WTC11 (cell line): ENCODE measurements around the gene ITGA8. TPM values are rescaled to one million over a fixed set of nuclear protein-coding genes. Genes with fewer than 3 reads are reported as not detected.

Source experiments
- ATAC-seq: fragments of 200-7000 bp; cut with Tn5 transposase; 2 replicates; pipeline ENCODE4 v1.10.0; 2021; ENCODE audit warnings: mild to moderate bottlenecking, moderate library complexity
- CTCF ChIA-PET: fragments of 300-600 bp; sonication (Branson Sonifier 250); formaldehyde crosslinking; loops from one replicate; lab custom pipeline; 2021; ENCODE audit warnings: antibody characterized with exemption; lab: Charles Lee
- POLR2A ChIA-PET: fragments of 350-600 bp; sonication (Branson Sonifier 250); formaldehyde crosslinking; loops from one replicate; lab custom pipeline; 2021; ENCODE audit warnings: antibody characterized with exemption; lab: Charles Lee
- DNase-seq: peaks from one replicate; pipeline ENCODE4 v3.0.0; 2021; ENCODE audit warnings: low spot score
- H3K27ac Mint-ChIP-seq: 2 replicates; pipeline ENCODE4 v1.8.0; 2021; ENCODE audit warnings: mixed read lengths
- H3K27me3 Mint-ChIP-seq: 2 replicates; pipeline ENCODE4 v1.8.0; 2021; ENCODE audit warnings: low read depth, mild to moderate bottlenecking, moderate library complexity, mixed read lengths
- H3K36me3 Mint-ChIP-seq: 2 replicates; pipeline ENCODE4 v1.8.0; 2021; ENCODE audit warnings: mixed read lengths
- H3K4me1 Mint-ChIP-seq: 2 replicates; pipeline ENCODE4 v1.8.0; 2022; ENCODE audit warnings: mixed read lengths
- H3K4me3 Mint-ChIP-seq: 2 replicates; pipeline ENCODE4 v1.8.0; 2021; ENCODE audit warnings: mild to moderate bottlenecking, moderate library complexity, mixed read lengths
- H3K9me3 Mint-ChIP-seq: 2 replicates; pipeline ENCODE4 v1.8.0; 2021; ENCODE audit warnings: mixed read lengths
- E2F5 ChIP-seq: sonication (generic); formaldehyde crosslinking; IDR thresholded peaks from 2 replicates; pipeline ENCODE4 v1.8.1; 2022; ENCODE audit warnings: mild to moderate bottlenecking, moderate library complexity, missing genetic modification reagents
- FOXP1 ChIP-seq: sonication (generic); formaldehyde crosslinking; IDR thresholded peaks from 2 replicates; pipeline ENCODE4 v1.8.0; 2022; ENCODE audit warnings: missing genetic modification reagents, mild to moderate bottlenecking, moderate library complexity, borderline replicate concordance
- FOXP4 ChIP-seq: sonication (generic); formaldehyde crosslinking; IDR thresholded peaks from 2 replicates; pipeline ENCODE4 v1.8.0; 2022; ENCODE audit warnings: mild to moderate bottlenecking, missing genetic modification reagents
- GTF2I ChIP-seq: fragments of 250-450 bp; sonication (Bioruptor Pico); conservative IDR thresholded peaks from 2 replicates; pipeline ENCODE4 v1.4.0; 2021; ENCODE audit warnings: mild to moderate bottlenecking
- IRF1 ChIP-seq: sonication (generic); formaldehyde crosslinking; IDR thresholded peaks from 2 replicates; pipeline ENCODE4 v1.8.0; 2023; ENCODE audit warnings: missing genetic modification reagents
- JAZF1 ChIP-seq: fragments of 250-450 bp; sonication (Bioruptor Pico); IDR thresholded peaks from 2 replicates; pipeline ENCODE4 v1.9.0; 2021; ENCODE audit warnings: moderate library complexity, mild to moderate bottlenecking, inconsistent platforms
- JUN ChIP-seq: sonication (generic); formaldehyde crosslinking; IDR thresholded peaks from 2 replicates; pipeline ENCODE4 v1.8.0; 2023; ENCODE audit warnings: mild to moderate bottlenecking, missing genetic modification reagents
- KAT7 ChIP-seq: sonication (generic); formaldehyde crosslinking; IDR thresholded peaks from 2 replicates; pipeline ENCODE4 v1.8.1; 2023; ENCODE audit warnings: missing genetic modification reagents, mild to moderate bottlenecking, borderline replicate concordance
- MLX ChIP-seq: sonication (generic); formaldehyde crosslinking; IDR thresholded peaks from 2 replicates; pipeline ENCODE4 v1.8.1; 2023; ENCODE audit warnings: mild to moderate bottlenecking, missing genetic modification reagents, moderate library complexity
- MYBL2 ChIP-seq: sonication (generic); formaldehyde crosslinking; IDR thresholded peaks from 2 replicates; pipeline ENCODE4 v1.8.1; 2023; ENCODE audit warnings: mild to moderate bottlenecking, moderate library complexity, missing genetic modification reagents
- NFYB ChIP-seq: sonication (generic); formaldehyde crosslinking; conservative IDR thresholded peaks from 2 replicates; pipeline ENCODE4 v1.8.0; 2022; ENCODE audit warnings: low read depth, missing genetic modification reagents
- NR1H2 ChIP-seq: sonication (generic); formaldehyde crosslinking; IDR thresholded peaks from 2 replicates; pipeline ENCODE4 v1.9.0; 2021; ENCODE audit warnings: mild to moderate bottlenecking, moderate library complexity, missing genetic modification reagents
- PRRX2 ChIP-seq: fragments of 250-450 bp; sonication (Bioruptor Pico); IDR thresholded peaks from 2 replicates; pipeline ENCODE4 v1.8.0; 2021; ENCODE audit warnings: mild to moderate bottlenecking
- STAT6 ChIP-seq: sonication (generic); formaldehyde crosslinking; conservative IDR thresholded peaks from 2 replicates; pipeline ENCODE4 v1.8.1; 2023; ENCODE audit warnings: mild to moderate bottlenecking, low read depth, missing genetic modification reagents, moderate library complexity
- TCF7 ChIP-seq: sonication (generic); formaldehyde crosslinking; IDR thresholded peaks from 2 replicates; pipeline ENCODE4 v1.8.0; 2022; ENCODE audit warnings: mild to moderate bottlenecking, low read depth, missing genetic modification reagents, moderate library complexity
- TEAD1 ChIP-seq: sonication (generic); formaldehyde crosslinking; IDR thresholded peaks from 2 replicates; pipeline ENCODE4 v1.8.0; 2022; ENCODE audit warnings: mild to moderate bottlenecking, missing genetic modification reagents
- USF2 ChIP-seq: sonication (generic); formaldehyde crosslinking; IDR thresholded peaks from 2 replicates; pipeline ENCODE4 v1.8.1; 2023; ENCODE audit warnings: mild to moderate bottlenecking, missing genetic modification reagents, moderate library complexity
- ZMAT4 ChIP-seq: fragments of 250-450 bp; sonication (Bioruptor Pico); IDR thresholded peaks from 2 replicates; pipeline ENCODE4 v1.9.0; 2021; ENCODE audit warnings: mild to moderate bottlenecking
- ZNF263 ChIP-seq: sonication (generic); formaldehyde crosslinking; IDR thresholded peaks from 2 replicates; pipeline ENCODE4 v1.8.1; 2022; ENCODE audit warnings: low read depth, mild to moderate bottlenecking, moderate library complexity, missing genetic modification reagents
- ZNF281 ChIP-seq: sonication (generic); formaldehyde crosslinking; IDR thresholded peaks from 2 replicates; pipeline ENCODE4 v1.8.0; 2023; ENCODE audit warnings: mild to moderate bottlenecking, missing genetic modification reagents
- ZNF423 ChIP-seq: fragments of 250-450 bp; sonication (Bioruptor Pico); IDR thresholded peaks from 2 replicates; pipeline ENCODE4 v2.1.2; 2022; ENCODE audit warnings: mild to moderate bottlenecking, moderate library complexity
- ZNF671 ChIP-seq: fragments of 250-450 bp; sonication (Bioruptor Pico); IDR thresholded peaks from 2 replicates; pipeline ENCODE4 v1.8.0; 2021; ENCODE audit warnings: mild to moderate bottlenecking
- ZSCAN18 ChIP-seq: fragments of 250-450 bp; sonication (Bioruptor Pico); IDR thresholded peaks from 2 replicates; pipeline ENCODE4 v2.1.2; 2022; ENCODE audit warnings: mild to moderate bottlenecking, moderate library complexity
- total RNA-seq: library from RNA; stranded (reverse); gene quantifications from 3 replicates; pipeline ENCODE4 v1.2.3, GENCODE V29; 2021

Gene ITGA8
- total RNA-seq, 1 experiment from 2014 or later, result not detected

GRCh38 chr10:15572531-15573045, 147.1 kb downstream of the ITGA8 start:
- no peak for ATAC-seq
- peaks cover 6% of the 10 kb centered on the region for H3K4me1 Mint-ChIP-seq
- CTCF ChIA-PET, result interaction anchor here (0.8 to 3.0 kb wide), 2 partner anchors 13 to 147 kb away, joined by 3 to 12 read pairs; partner anchors contain the start of gene ITGA8
- POLR2A ChIA-PET, result interaction anchor here (0.6 kb wide), 1 partner anchor 263 kb away, joined by 4 read pairs; no protein-coding TSS in a partner anchor
- H3K4me3 Mint-ChIP-seq, result no peak overlapping the region
- TF ChIP-seq NFYB (CRISPR knock-in tag) (no peak), ZNF423 (CRISPR knock-in tag) (no peak), MLX (CRISPR knock-in tag) (no peak), TEAD1 (CRISPR knock-in tag) (no peak), PRRX2 (no peak), ZNF263 (no peak), IRF1 (CRISPR knock-in tag) (no peak), FOXP1 (CRISPR knock-in tag) (no peak), E2F5 (CRISPR knock-in tag) (no peak), FOXP4 (CRISPR knock-in tag) (no peak), KAT7 (CRISPR knock-in tag) (no peak), USF2 (no peak), ZNF671 (CRISPR knock-in tag) (no peak), ZNF281 (CRISPR knock-in tag) (no peak)
- H3K27ac Mint-ChIP-seq, result no peak overlapping the region
- DNase-seq, result no peak
- no peaks in the 10 kb centered on the region for H3K9me3 Mint-ChIP-seq
- H3K36me3 Mint-ChIP-seq, result no peaks in the 10 kb centered on the region
- 0 out of 2 replicates have a peak, but pooled peaks cover 3% of the 10 kb centered on the region for H3K27me3 Mint-ChIP-seq

- POLR2A ChIA-PET, result no interaction called here
- ATAC-seq, result no peak
- TF ChIP-seq JUN (no peak), STAT6 (CRISPR knock-in tag) (no peak), TCF7 (CRISPR knock-in tag) (no peak), ZMAT4 (CRISPR knock-in tag) (no peak), MYBL2 (no peak), ZNF263 (no peak), GTF2I (CRISPR knock-in tag) (no peak), NR1H2 (CRISPR knock-in tag) (no peak), JAZF1 (no peak), ZSCAN18 (CRISPR knock-in tag) (no peak)
Observed at GRCh38 chr10:15571575-15571974, 148.1 kb downstream of the ITGA8 start.

More at GRCh38 chr10:15571575-15571974, 148.1 kb downstream of the ITGA8 start:
- no peak overlapping the region for H3K4me3 Mint-ChIP-seq
- CTCF ChIA-PET, result interaction anchor here (0.6 to 2.6 kb wide), 3 partner anchors 14 to 154 kb away, joined by 3 to 9 read pairs (median 6); no protein-coding TSS in a partner anchor
- H3K9me3 Mint-ChIP-seq, result no peaks in the 10 kb centered on the region
- no peaks in the 10 kb centered on the region for H3K36me3 Mint-ChIP-seq
- no peak for DNase-seq
- H3K4me1 Mint-ChIP-seq, result peaks cover 6% of the 10 kb centered on the region
- 0 out of 2 replicates have a peak, but pooled peaks cover under 1% of the 10 kb centered on the region for H3K27me3 Mint-ChIP-seq
- no peak overlapping the region for H3K27ac Mint-ChIP-seq
